Right atrium auricular region (tissue), 2 donors: ENCODE measurements around the gene PRDM15. TPM values are rescaled to one million over a fixed set of nuclear protein-coding genes. Genes with fewer than 3 reads are reported as not detected.

Source experiments
- DNase-seq: peaks from one replicate; pipeline ENCODE4 v3.0.0-alpha.2; 2019; ENCODE audit warnings: low spot score
- H3K27ac ChIP-seq, 2 donors: fragments of 200-600 bp; sonication (generic); 1 replicate in 1 of 2; 2 replicates in 1 of 2; pipeline ENCODE4 v1.5.1; 2016 to 2019
- H3K27me3 ChIP-seq, 2 donors: fragments of 200-600 bp; sonication (generic); one replicate each; pipeline versions ENCODE4 v1.5.1 to v1.6.0; 2017 to 2019
- H3K36me3 ChIP-seq: fragments of 200-600 bp; sonication (generic); one replicate; pipeline ENCODE4 v1.5.1; 2016
- H3K4me1 ChIP-seq, 2 donors: fragments of 200-600 bp; sonication (generic); one replicate each; pipeline versions ENCODE4 v1.5.1 to v1.6.0; 2017 to 2019
- H3K4me3 ChIP-seq, 2 donors: fragments of 200-600 bp; sonication (generic); 1 replicate in 1 of 2; 2 replicates in 1 of 2; pipeline ENCODE4 v1.5.1; 2017 to 2019; ENCODE audit warnings: mild to moderate bottlenecking in 1 of 2, moderate library complexity in 1 of 2
- H3K9me3 ChIP-seq, 2 donors: fragments of 200-600 bp; sonication (generic); one replicate each; pipeline ENCODE4 v1.5.1; 2019
- CTCF ChIP-seq, 2 donors: fragments of 200-600 bp; sonication (generic); IDR thresholded peaks; one replicate each; pipeline ENCODE4 v1.5.1; 2019; ENCODE audit warnings: antibody characterized with exemption in 2 of 2
- total RNA-seq, 2 donors: library from RNA; depleted of rRNA; stranded (reverse); fragments of >200 nt; gene quantifications; one replicate each; pipeline ENCODE4 v1.1.0, GENCODE V29; 2016

Gene PRDM15
- total RNA-seq, 2 donors from 2014 or later = 2.6 to 4.2 TPM

- Histone ChIP-seq H3K9me3 (no peaks in the 10 kb centered on the region), H3K36me3 (peaks cover 18% of the 10 kb centered on the region), H3K27ac (no peak overlapping the region), H3K4me1 (no peaks in the 10 kb centered on the region), H3K27me3 (no peaks in the 10 kb centered on the region), H3K4me3 (no peak overlapping the region)
- no peak for TF ChIP-seq CTCF (IDR thresholded peaks at IDR 0.05)
- no peak for DNase-seq
Measured at GRCh38 chr21:41813226-41813625, 65.9 kb downstream of the PRDM15 start.

- no peaks in the 10 kb centered on the region for H3K9me3 ChIP-seq
- no peaks in the 10 kb centered on the region for H3K4me1 ChIP-seq
- peaks cover 18% of the 10 kb centered on the region for H3K36me3 ChIP-seq
- H3K27me3 ChIP-seq = no peaks in the 10 kb centered on the region
- no peak overlapping the region for H3K27ac ChIP-seq
- TF ChIP-seq CTCF (IDR thresholded peaks at IDR 0.05) = no peak
- no peak for DNase-seq
- H3K4me3 ChIP-seq = no peak overlapping the region
Measured at GRCh38 chr21:41812679-41813078, 66.5 kb downstream of the PRDM15 start.

GRCh38 chr21:41810597-41810932 is 68.6 kb downstream of the PRDM15 start:
- Histone ChIP-seq H3K27me3 (no peaks in the 10 kb centered on the region), H3K4me3 (no peak overlapping the region), H3K27ac (no peak overlapping the region), H3K9me3 (no peaks in the 10 kb centered on the region), H3K36me3 (peaks cover 18% of the 10 kb centered on the region), H3K4me1 (no peaks in the 10 kb centered on the region)
- TF ChIP-seq CTCF (IDR thresholded peaks at IDR 0.05) = no peak
- no peak for DNase-seq

- Histone ChIP-seq H3K4me1 (no peaks in the 10 kb centered on the region), H3K27ac (no peak overlapping the region), H3K9me3 (no peaks in the 10 kb centered on the region), H3K36me3 (peaks cover 18% of the 10 kb centered on the region), H3K27me3 (no peaks in the 10 kb centered on the region), H3K4me3 (no peak overlapping the region)
- DNase-seq = no peak
- no peak for TF ChIP-seq CTCF (IDR thresholded peaks at IDR 0.05)
Measured at GRCh38 chr21:41809891-41810596, 69.1 kb downstream of the PRDM15 start.

- Histone ChIP-seq H3K4me3 (no peak overlapping the region), H3K4me1 (no peaks in the 10 kb centered on the region), H3K27me3 (no peaks in the 10 kb centered on the region), H3K9me3 (no peaks in the 10 kb centered on the region), H3K27ac (no peak overlapping the region), H3K36me3 (peaks cover 18% of the 10 kb centered on the region)
- DNase-seq = no peak
- no peak for TF ChIP-seq CTCF (IDR thresholded peaks at IDR 0.05)
Measured at GRCh38 chr21:41808846-41809245, 70.3 kb downstream of the PRDM15 start.

GRCh38 chr21:41808094-41808493 is 71.0 kb downstream of the PRDM15 start:
- TF ChIP-seq CTCF (IDR thresholded peaks at IDR 0.05) = no peak
- Histone ChIP-seq H3K4me1 (peaks cover 0 to 5% of the 10 kb centered on the region in 2 donors), H3K36me3 (peaks cover 13% of the 10 kb centered on the region), H3K4me3 (no peak overlapping the region), H3K9me3 (no peaks in the 10 kb centered on the region), H3K27ac (no peak overlapping the region), H3K27me3 (no peaks in the 10 kb centered on the region)
- no peak for DNase-seq
